Measurements from ENCODE around the gene ZCCHC13. TPM values are rescaled to one million over a fixed set of nuclear protein-coding genes. Genes with fewer than 3 reads are reported as not detected.

ZCCHC13 gene
- total and polyA plus RNA-seq, 2 of the 13 experiments (the other 11 are each of a cell fraction or from before 2014, with no cell fraction given) = not detected

- FAIRE-seq (no peak), DNase-seq (ENCODE audit: low spot score) (no peak), ATAC-seq (no peak)
- ChIA-PET CTCF (ENCODE audit: low intra/inter-chr PET ratio, low total read pairs) (no interaction called here), POLR2A (no interaction called here)
- no peak overlapping the region for H2AFZ ChIP-seq (ENCODE audit: low read length)
- intact Hi-C loops (cut with micrococcal nuclease; ENCODE audit: unreplicated experiment) (loop anchor here (10.0 kb wide), 2 partner anchors 47 to 53 kb away; no protein-coding TSS in a partner anchor), in situ Hi-C loops (cut with HindIII; ENCODE audit: extremely low pct_ligation_motif_present, low pct_unique_long_range_greater_than_20kb) (no loop called here)
- WGBS (ENCODE audit: low lambda C conversion rate) = 50% methylated on average over 4 of the region's 4 CpGs
- H3K79me2 ChIP-seq (ENCODE audit: insufficient read depth, low read length) = no peaks in the 10 kb centered on the region
- H3K36me3 ChIP-seq (replicated peaks in 1 of 2; ENCODE audit: control insufficient read depth in 1 of 2, insufficient read depth in 2 of 2, low read length in 2 of 2) = no peaks in the 10 kb centered on the region
- no peak overlapping the region for H3K27ac ChIP-seq (ENCODE audit: extremely low read length, insufficient read depth, low read length)
- no peaks in the 10 kb centered on the region for H3K27me3 ChIP-seq (ENCODE audit: control insufficient read depth in 1 of 2, insufficient read depth in 2 of 2, low read length in 2 of 2)
- no TSS peak for BruUV-seq (replicated peaks)
- TF ChIP-seq TCF12 (IDR thresholded peaks at IDR 0.05) (no peak), TCF12 (CRISPR knock-in tag; IDR thresholded peaks at IDR 0.05) (no peak), ZNF839 (CRISPR knock-in tag; IDR thresholded peaks at IDR 0.05; ENCODE audit: borderline replicate concordance) (no peak), ZNF564 (CRISPR knock-in tag; IDR thresholded peaks at IDR 0.05) (peak; percentile 50; the same call in 1 of the 2 replicates), ZMYM3 (CRISPR knock-in tag; IDR thresholded peaks at IDR 0.05) (no peak)
- no peaks in the 10 kb centered on the region for H4K20me1 ChIP-seq (ENCODE audit: insufficient read depth, low read length)
- no peak overlapping the region for H3K9ac ChIP-seq (ENCODE audit: insufficient read depth, low read depth, low read length)
- H3K4me3 ChIP-seq (replicated peaks in 1 of 3; ENCODE audit: insufficient read depth in 1 of 3, low read depth in 2 of 3, low read length in 3 of 3) = no peak overlapping the region
- no peaks in the 10 kb centered on the region for H3K9me3 ChIP-seq (ENCODE audit: low read length)
- no peak overlapping the region for H3K4me2 ChIP-seq (ENCODE audit: low read depth, low read length)
- no peaks in the 10 kb centered on the region for H3K4me1 ChIP-seq (ENCODE audit: insufficient read depth, low read length)
These were observed 6.2 kb upstream of the ZCCHC13 start for GRCh38 chrX:74297766-74298165.

DNA sequence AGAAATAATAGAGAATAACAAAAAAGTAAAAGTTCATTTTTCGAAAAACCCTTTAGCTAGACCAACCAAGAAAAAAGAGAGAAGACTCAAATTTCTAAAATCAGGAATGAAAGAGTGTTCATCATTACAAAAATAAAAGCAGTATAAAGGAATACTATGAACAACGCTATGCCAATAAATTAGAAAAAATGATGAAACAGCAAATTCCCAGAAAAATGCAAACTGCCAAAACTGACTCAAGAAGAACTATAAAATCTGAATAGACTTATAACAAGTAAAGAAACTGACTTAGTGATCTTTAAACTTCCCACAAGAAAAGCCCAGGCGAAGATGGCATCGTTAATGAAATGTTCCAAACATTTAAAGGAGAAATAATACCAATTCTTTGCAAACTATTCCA, 3.1 kb upstream of the ZCCHC13 start:
- 22% methylated on average over 4 of the region's 4 CpGs for WGBS (ENCODE audit: low lambda C conversion rate)
- Histone ChIP-seq H3K9me3 (ENCODE audit: low read length) (no peaks in the 10 kb centered on the region), H3K27me3 (ENCODE audit: control insufficient read depth in 1 of 2, insufficient read depth in 2 of 2, low read length in 2 of 2) (no peaks in the 10 kb centered on the region), H3K4me3 (replicated peaks in 1 of 3; ENCODE audit: insufficient read depth in 1 of 3, low read depth in 2 of 3, low read length in 3 of 3) (no peak overlapping the region), H3K4me1 (ENCODE audit: insufficient read depth, low read length) (no peaks in the 10 kb centered on the region), H3K4me2 (ENCODE audit: low read depth, low read length) (no peak overlapping the region), H3K36me3 (replicated peaks in 1 of 2; ENCODE audit: control insufficient read depth in 1 of 2, insufficient read depth in 2 of 2, low read length in 2 of 2) (no peaks in the 10 kb centered on the region), H3K27ac (ENCODE audit: extremely low read length, insufficient read depth, low read length) (no peak overlapping the region), H3K79me2 (ENCODE audit: insufficient read depth, low read length) (no peaks in the 10 kb centered on the region), H4K20me1 (ENCODE audit: insufficient read depth, low read length) (no peaks in the 10 kb centered on the region), H3K9ac (ENCODE audit: insufficient read depth, low read depth, low read length) (no peak overlapping the region), H2AFZ (ENCODE audit: low read length) (no peak overlapping the region)
- TF ChIP-seq MYPOP (CRISPR knock-in tag; IDR thresholded peaks at IDR 0.05) (no peak), ATAD3A (CRISPR knock-in tag; IDR thresholded peaks at IDR 0.05) (no peak), MAFK (conservative IDR thresholded peaks at IDR 0.05 in 1 of 2, IDR thresholded peaks at IDR 0.05 in 1 of 2; ENCODE audit: low read length in 2 of 2) (peak; percentile 30 to 60; a peak in 2 of 4 replicates), GMEB2 (CRISPR knock-in tag; IDR thresholded peaks at IDR 0.05; ENCODE audit: low read depth) (no peak), ZNF557 (CRISPR knock-in tag; IDR thresholded peaks at IDR 0.05) (no peak), ZNF446 (CRISPR knock-in tag; IDR thresholded peaks at IDR 0.05) (no peak), REL (CRISPR knock-in tag; conservative IDR thresholded peaks at IDR 0.05) (no peak), MAFF (IDR thresholded peaks at IDR 0.05; ENCODE audit: low read depth, low read length) (peak; percentile 50)
- DNase-seq (ENCODE audit: low spot score) (no peak), FAIRE-seq (no peak), ATAC-seq (no peak)
- POLR2A ChIA-PET = no interaction called here
- intact Hi-C loops (cut with micrococcal nuclease; ENCODE audit: unreplicated experiment) (no loop called here), in situ Hi-C loops (cut with HindIII; ENCODE audit: extremely low pct_ligation_motif_present, low pct_unique_long_range_greater_than_20kb) (no loop called here)
- CTCF ChIA-PET (ENCODE audit: low intra/inter-chr PET ratio, low total read pairs) = no interaction called here
- BruUV-seq (replicated peaks) = no TSS peak
